Lower lobe of right lung (tissue), 2 donors: ENCODE data around the gene JADE3. TPM values are rescaled to one million over a fixed set of nuclear protein-coding genes. Genes with fewer than 3 reads are reported as not detected.
"Not testable (repeated sequence)": the region's sequence is repeated elsewhere in the genome, so short reads cannot be mapped to it uniquely, and the experiment has no call there.

ENCODE experiments used
- ATAC-seq, 2 donors: fragments of 200-7000 bp; cut with Tn5 transposase; one replicate each; pipeline ENCODE4 v1.9.1; 2020 to 2022; ENCODE audit warnings: mild to moderate bottlenecking in 2 of 2, moderate library complexity in 2 of 2
- DNase-seq: peaks from one replicate; pipeline ENCODE4 v3.0.0-alpha.2; 2020
- H3K27ac ChIP-seq: fragments of 200-600 bp; one replicate; pipeline ENCODE4 v1.8.0; 2022
- H3K27me3 ChIP-seq: fragments of 200-600 bp; one replicate; pipeline ENCODE4 v1.8.0; 2022; ENCODE audit warnings: low read depth
- H3K36me3 ChIP-seq: fragments of 200-600 bp; one replicate; pipeline ENCODE4 v1.8.0; 2022; ENCODE audit warnings: mild to moderate bottlenecking
- H3K4me1 ChIP-seq: fragments of 200-600 bp; one replicate; pipeline ENCODE4 v1.8.0; 2022
- H3K4me3 ChIP-seq: fragments of 200-600 bp; one replicate; pipeline ENCODE4 v1.8.0; 2022; ENCODE audit warnings: mild to moderate bottlenecking
- H3K9me3 ChIP-seq: fragments of 200-600 bp; one replicate; pipeline ENCODE4 v1.8.0; 2022
- intact Hi-C: fragments of 100-400 bp; cut with DNase I; formaldehyde crosslinking; loops from one replicate; pipeline ENCODE4 v1.11.0; 2022
- total RNA-seq: library from RNA; stranded (reverse); fragmentation: NEBNext Ultra II Directional; extraction: Animal tissue kit (Norgen Biotek cat#: 25700); gene quantifications from one replicate; pipeline ENCODE4 v1.2.1, GENCODE V29; 2021
- TF ChIP-seq, protein P1 (sequence below): fragments of 200-600 bp; IDR thresholded peaks from one replicate; pipeline ENCODE4 v1.8.0; 2022; ENCODE audit warnings: antibody characterized with exemption, mild to moderate bottlenecking
- donor health status: DM: no; HTN: yes; CAD: no; lungs with severe emphysema.

Gene JADE3
- total RNA-seq, 1 donor from 2014 or later = 8.5 TPM

GRCh38 chrX:46953597-46953996 is 41.4 kb downstream of the JADE3 start:
- TF ChIP-seq, protein P1, sequence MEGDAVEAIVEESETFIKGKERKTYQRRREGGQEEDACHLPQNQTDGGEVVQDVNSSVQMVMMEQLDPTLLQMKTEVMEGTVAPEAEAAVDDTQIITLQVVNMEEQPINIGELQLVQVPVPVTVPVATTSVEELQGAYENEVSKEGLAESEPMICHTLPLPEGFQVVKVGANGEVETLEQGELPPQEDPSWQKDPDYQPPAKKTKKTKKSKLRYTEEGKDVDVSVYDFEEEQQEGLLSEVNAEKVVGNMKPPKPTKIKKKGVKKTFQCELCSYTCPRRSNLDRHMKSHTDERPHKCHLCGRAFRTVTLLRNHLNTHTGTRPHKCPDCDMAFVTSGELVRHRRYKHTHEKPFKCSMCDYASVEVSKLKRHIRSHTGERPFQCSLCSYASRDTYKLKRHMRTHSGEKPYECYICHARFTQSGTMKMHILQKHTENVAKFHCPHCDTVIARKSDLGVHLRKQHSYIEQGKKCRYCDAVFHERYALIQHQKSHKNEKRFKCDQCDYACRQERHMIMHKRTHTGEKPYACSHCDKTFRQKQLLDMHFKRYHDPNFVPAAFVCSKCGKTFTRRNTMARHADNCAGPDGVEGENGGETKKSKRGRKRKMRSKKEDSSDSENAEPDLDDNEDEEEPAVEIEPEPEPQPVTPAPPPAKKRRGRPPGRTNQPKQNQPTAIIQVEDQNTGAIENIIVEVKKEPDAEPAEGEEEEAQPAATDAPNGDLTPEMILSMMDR = no peak
- Histone ChIP-seq H3K4me1 (peaks cover 9% of the 10 kb centered on the region), H3K27me3 (no peaks in the 10 kb centered on the region), H3K27ac (no peak overlapping the region), H3K36me3 (no peaks in the 10 kb centered on the region), H3K4me3 (no peak overlapping the region), H3K9me3 (no peaks in the 10 kb centered on the region)
- peak in 1 of 2 donors; percentile 18 for ATAC-seq
- DNase-seq = no peak
- intact Hi-C loops = no loop called here

- H3K4me3 ChIP-seq = no peak overlapping the region
- H3K36me3 ChIP-seq = no peaks in the 10 kb centered on the region
- peaks cover 9% of the 10 kb centered on the region for H3K4me1 ChIP-seq
- ATAC-seq = no peak
- DNase-seq = no peak
- no peak overlapping the region for H3K27ac ChIP-seq
- H3K27me3 ChIP-seq = no peaks in the 10 kb centered on the region
- intact Hi-C loops = no loop called here
- H3K9me3 ChIP-seq = no peaks in the 10 kb centered on the region
- TF ChIP-seq, protein P1 = no peak
Measured at GRCh38 chrX:46954716-46955115, 42.5 kb downstream of the JADE3 start.

DNA sequence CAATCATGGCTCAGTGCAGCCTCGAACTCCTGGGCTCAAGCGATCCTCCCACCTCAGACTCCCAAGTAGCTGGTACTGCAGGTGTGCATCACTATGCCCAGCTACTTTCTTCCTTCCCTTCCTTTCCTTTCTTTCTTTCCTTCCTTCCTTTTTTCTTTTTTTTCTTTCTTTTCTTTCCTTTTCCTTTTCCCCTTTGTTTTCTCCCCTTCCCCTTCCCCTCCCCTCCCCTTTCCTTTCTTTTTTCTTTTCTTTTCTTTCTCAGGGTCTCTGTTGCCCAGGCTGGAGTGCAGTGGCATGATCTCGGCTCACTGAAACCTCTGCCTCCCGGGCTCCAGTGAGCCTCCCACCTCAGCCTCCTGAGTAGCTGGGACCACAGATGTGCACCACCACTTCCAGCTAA is 44.4 kb downstream of the JADE3 start:
- H3K36me3 ChIP-seq, H3K4me1 ChIP-seq, H3K27ac ChIP-seq, H3K4me3 ChIP-seq, ATAC-seq, H3K9me3 ChIP-seq, H3K27me3 ChIP-seq, DNase-seq, intact Hi-C loops: not testable (repeated sequence)

DNA sequence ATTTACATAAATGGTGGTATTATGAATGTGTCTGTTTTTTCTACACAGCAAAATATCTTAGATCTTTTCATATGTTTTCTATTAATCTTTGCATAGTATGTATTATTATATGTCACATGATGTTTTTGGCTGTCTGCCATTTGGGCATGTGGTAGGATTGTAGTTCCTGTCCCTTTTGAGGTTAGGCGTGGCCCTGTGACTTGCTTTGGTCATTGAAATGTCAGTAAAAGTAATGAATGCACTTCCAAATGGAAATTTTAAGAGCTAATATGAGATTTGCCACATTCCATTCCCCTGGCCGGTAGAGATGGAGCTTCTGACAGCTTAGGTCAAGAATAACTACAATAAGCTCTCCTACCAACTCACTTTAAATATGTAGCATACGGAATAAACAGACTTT is 45.1 kb downstream of the JADE3 start:
- no peak overlapping the region for H3K27ac ChIP-seq
- no peak overlapping the region for H3K4me3 ChIP-seq
- H3K27me3 ChIP-seq = no peaks in the 10 kb centered on the region
- no peaks in the 10 kb centered on the region for H3K9me3 ChIP-seq
- DNase-seq (no peak), ATAC-seq (no peak)
- H3K36me3 ChIP-seq = no peaks in the 10 kb centered on the region
- TF ChIP-seq, protein P1 = no peak
- H3K4me1 ChIP-seq = peaks cover 9% of the 10 kb centered on the region
- intact Hi-C loops = no loop called here

GRCh38 chrX:46959101-46959500 is 46.9 kb downstream of the JADE3 start:
- Histone ChIP-seq H3K4me3 (no peak overlapping the region), H3K27me3 (no peaks in the 10 kb centered on the region), H3K36me3 (no peaks in the 10 kb centered on the region), H3K27ac (no peak overlapping the region), H3K9me3 (no peaks in the 10 kb centered on the region), H3K4me1 (peaks cover 5% of the 10 kb centered on the region)
- TF ChIP-seq, protein P1 = no peak
- DNase-seq = no peak
- peak; percentile 49 to 79 for ATAC-seq
- intact Hi-C loops = no loop called here

- DNase-seq = no peak
- Histone ChIP-seq H3K27me3 (no peaks in the 10 kb centered on the region), H3K36me3 (no peaks in the 10 kb centered on the region), H3K4me1 (peaks cover 5% of the 10 kb centered on the region), H3K27ac (no peak overlapping the region), H3K4me3 (no peak overlapping the region), H3K9me3 (no peaks in the 10 kb centered on the region)
- no peak for ATAC-seq
- TF ChIP-seq, protein P1 = no peak
- intact Hi-C loops = no loop called here
Measured at GRCh38 chrX:46959985-46960700, 47.9 kb downstream of the JADE3 start.
